NCI-H345 treated with DMSO at 0.1 percent for 48 hours (cell line): ENCODE data around the gene METTL25B.

Source experiments
- DNase-seq: peaks from one replicate; lab custom pipeline; 2025; ENCODE audit not compliant: unreplicated experiment; lab: John Stamatoyannopoulos, UW

The METTL25B gene

GRCh38 chr1:156727926-156728598 is at the start of gene METTL25B:
METTL25B (plus strand) TSS chr1:156728469; CDS start chr1:156729105, 636 bp downstream.
- no peak for DNase-seq

GRCh38 chr1:156680056-156680455 is 48.2 kb upstream of the METTL25B start:
- DNase-seq = no peak

GRCh38 chr1:156681196-156681960 is 46.9 kb upstream of the METTL25B start:
- no peak for DNase-seq

- DNase-seq = no peak
These were observed 45.9 kb upstream of the METTL25B start for GRCh38 chr1:156682166-156682890.

GRCh38 chr1:156684227-156684782 is 44.0 kb upstream of the METTL25B start:
- no peak for DNase-seq

- DNase-seq = peak; percentile 79
These were observed 39.0 kb upstream of the METTL25B start for GRCh38 chr1:156689035-156689952.

GRCh38 chr1:156689953-156690674 is 38.2 kb upstream of the METTL25B start:
- DNase-seq = no peak

GRCh38 chr1:156690675-156691036 is 37.6 kb upstream of the METTL25B start:
- no peak for DNase-seq

- DNase-seq = no peak
These were observed 37.1 kb upstream of the METTL25B start for GRCh38 chr1:156691191-156691590.

GRCh38 chr1:156691665-156692440 is 36.4 kb upstream of the METTL25B start:
- DNase-seq = no peak

- no peak for DNase-seq
These were observed 35.8 kb upstream of the METTL25B start for GRCh38 chr1:156692441-156692924.

GRCh38 chr1:156692925-156693847 is 35.1 kb upstream of the METTL25B start:
- peak; percentile 77 for DNase-seq

- no peak for DNase-seq
These were observed 34.2 kb upstream of the METTL25B start for GRCh38 chr1:156693848-156694689.

- DNase-seq = no peak
These were observed 33.6 kb upstream of the METTL25B start for GRCh38 chr1:156694690-156694962.

- DNase-seq = no peak
These were observed 31.5 kb upstream of the METTL25B start for GRCh38 chr1:156696755-156697154.

- no peak for DNase-seq
These were observed 30.8 kb upstream of the METTL25B start for GRCh38 chr1:156697481-156697880.

- DNase-seq = no peak
These were observed 29.3 kb upstream of the METTL25B start for GRCh38 chr1:156698995-156699394.
